Stromal cell of bone marrow (primary cell): Measurements from ENCODE around the gene ZP3.
"Not testable (repeated sequence)": the region's sequence is repeated elsewhere in the genome, so short reads cannot be mapped to it uniquely, and the experiment has no call there.

ENCODE experiments used
- DNase-seq: peaks from one replicate; pipeline ENCODE4 v3.0.0-alpha.2; 2012; ENCODE audit warnings: low read depth

Gene ZP3

DNA sequence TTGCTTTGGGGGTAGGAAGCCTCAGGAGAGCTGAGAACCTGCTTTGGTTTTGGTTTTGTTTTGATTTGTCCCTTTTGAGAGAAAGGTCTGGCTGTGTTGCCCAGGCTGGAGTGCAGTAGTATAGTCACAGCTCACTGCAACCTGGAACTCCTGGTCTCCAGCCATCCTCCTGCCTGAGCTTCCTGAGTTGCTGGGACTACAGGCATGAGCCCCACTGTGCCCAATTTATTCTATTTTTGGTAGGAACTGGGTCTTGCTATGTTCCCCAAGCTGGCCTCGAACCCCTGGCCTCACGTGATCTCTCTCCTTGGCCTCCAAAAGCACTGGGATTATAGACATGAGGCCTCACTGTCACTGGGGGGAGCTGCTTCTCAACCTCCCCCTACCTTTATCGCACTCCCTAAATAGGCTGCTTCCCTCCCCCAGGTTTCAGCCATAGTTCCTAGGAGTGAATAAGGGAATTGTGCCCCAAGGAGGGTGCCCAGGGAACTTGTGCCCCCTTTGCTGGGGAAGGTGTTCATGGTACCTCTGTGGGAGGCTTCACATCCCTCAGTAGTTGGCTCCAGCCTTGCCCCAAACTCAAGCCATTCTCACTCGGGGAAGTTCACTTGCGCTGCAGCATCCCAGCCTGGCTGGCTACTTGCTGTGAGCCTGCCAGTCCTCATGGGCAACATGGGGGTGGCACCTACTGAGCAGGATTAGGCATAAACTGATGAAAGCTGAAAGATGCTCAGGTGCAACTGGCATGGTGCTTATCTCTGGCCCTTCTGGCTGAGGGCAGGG, 18.1 kb downstream of the ZP3 start:
- DNase-seq = not testable (repeated sequence)

DNA sequence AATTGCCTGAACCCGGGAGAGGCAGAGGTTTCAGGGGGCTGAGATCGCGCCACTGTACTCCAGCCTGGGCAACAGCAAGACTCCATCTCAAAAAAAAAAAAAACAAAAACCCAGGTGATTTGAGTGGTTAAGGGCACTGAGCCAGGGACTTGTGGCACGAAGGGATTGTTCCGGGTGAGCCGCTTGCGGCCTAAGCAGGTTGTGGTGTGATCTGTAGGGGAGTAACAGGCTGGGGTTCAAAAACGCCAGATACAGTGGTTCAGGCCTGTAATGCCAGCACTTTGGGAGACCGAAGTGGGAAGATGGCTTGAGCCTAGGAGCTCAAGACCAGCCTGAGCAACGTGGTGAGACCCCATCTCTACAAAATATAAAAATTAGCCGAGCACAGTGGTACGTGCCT, 19.1 kb downstream of the ZP3 start:
- not testable (repeated sequence) for DNase-seq

DNA sequence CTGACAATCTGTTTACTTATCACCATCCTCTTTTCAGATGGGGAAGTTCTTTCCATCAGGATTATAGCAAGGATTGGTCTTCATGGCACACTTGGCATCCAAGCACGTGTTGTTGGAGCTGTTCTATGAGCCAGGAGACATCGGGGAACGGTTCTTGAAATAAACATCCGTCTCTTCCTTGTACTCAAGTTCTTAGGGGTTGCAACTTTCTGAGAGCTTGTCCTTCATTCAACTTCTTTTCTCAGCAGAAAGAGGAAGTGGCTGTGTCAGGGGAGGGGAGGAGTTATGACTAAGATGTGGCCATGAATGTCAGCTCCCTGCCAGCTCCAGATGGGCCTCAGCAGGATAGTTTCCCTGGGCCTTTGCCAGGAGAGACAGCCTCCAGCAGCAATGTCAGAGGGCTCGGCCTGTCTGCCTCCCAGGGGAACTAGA, 20.8 kb downstream of the ZP3 start:
- DNase-seq = peak; percentile 27

DNA sequence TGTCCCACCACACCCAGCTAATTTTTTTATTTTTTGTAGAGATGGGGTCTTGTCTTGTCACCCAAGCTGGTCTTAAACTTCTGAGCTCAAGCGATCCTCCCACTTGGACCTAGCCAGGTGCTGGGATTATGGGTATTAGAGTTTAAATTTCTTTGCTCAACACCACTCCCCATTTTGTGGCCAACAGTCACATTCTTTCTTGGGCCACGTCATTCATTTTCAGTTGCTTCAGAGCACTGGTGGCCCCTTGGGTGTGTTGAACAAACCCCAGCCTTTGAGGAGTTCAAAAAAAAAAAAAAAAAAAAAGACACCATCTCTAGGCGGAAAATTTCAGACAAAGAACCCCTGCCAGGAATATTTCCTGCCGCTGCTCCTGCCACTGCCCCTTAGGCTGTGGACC, 32.3 kb downstream of the ZP3 start:
- DNase-seq = not testable (repeated sequence)

DNA sequence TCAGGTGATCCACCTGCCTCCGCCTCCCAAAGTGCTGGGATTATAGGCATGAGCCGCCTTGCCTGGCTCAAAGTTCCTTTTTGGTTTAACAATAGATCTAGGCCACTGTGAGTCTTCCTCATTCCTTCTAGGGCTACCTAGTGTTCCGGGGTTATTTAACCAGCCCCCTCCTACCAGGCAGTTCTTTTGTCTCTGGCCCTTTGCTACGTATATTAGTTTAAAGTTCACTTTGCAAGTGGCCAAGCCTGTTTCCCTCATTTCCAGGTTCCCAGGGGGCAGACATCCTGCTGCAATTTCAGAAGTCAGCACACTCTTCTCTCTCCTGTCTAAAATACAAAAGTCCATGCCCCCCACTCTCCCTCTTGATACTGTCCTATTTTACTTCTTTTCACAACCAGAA, 33.8 kb downstream of the ZP3 start:
- not testable (repeated sequence) for DNase-seq

DNA sequence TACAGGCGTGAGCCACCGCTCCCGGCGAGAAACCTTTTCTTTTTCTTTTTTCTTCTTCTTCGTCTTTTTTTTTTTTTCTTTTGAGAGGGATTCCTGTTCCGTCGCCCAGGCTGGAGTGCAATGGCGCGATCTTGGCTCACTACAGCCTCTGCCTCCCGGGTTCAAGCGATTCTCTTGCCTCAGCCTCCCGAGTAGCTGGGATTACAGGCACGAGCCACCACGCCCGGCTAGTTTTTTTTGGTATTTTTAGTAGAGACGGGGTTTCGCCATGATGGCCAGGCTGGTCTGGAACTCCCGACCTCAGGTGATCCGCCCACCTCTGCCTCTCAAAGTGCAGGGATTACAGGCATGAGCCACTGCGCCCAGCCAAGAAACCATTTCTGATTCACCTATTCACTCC, 36.0 kb downstream of the ZP3 start:
- not testable (repeated sequence) for DNase-seq

DNA sequence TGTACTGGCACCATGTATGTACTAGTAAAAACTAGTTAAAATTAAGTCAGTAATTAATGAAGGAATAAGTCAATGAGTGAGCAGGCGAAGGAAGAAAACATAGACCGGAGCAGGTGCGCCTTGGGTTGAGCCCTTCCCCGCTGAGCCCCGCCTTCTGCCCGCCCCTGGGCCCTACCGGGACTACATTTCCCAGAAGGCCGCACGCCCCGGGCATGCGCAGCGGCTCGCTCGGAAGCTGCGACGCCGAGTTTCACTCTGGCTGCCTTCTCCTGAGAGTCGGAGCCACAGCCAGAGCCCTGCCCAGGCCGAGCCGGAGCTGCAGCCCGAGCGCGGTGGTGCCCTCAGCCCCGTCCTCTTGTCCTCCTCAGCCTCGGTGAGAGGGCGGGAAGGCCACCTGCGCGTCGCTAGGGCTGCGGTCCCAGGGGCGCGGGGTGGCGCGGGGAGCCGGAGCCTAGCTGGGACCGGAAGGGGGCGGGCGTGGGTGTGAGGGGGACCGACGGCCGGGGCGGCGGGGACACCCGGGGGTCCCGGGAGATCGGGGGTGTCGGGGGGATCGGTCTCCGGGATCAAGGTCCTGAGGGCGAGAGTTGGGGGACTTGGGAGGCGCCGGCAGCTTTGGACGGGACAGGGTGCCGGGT, 36.8 kb downstream of the ZP3 start, which contains the start of gene DTX2:
Gene DTX2 (plus strand): TSS at position 246 of the 638 bp plus-strand sequence. CDS start 18,801 bp downstream, outside the sequence.
- not testable (repeated sequence) for DNase-seq

DNA sequence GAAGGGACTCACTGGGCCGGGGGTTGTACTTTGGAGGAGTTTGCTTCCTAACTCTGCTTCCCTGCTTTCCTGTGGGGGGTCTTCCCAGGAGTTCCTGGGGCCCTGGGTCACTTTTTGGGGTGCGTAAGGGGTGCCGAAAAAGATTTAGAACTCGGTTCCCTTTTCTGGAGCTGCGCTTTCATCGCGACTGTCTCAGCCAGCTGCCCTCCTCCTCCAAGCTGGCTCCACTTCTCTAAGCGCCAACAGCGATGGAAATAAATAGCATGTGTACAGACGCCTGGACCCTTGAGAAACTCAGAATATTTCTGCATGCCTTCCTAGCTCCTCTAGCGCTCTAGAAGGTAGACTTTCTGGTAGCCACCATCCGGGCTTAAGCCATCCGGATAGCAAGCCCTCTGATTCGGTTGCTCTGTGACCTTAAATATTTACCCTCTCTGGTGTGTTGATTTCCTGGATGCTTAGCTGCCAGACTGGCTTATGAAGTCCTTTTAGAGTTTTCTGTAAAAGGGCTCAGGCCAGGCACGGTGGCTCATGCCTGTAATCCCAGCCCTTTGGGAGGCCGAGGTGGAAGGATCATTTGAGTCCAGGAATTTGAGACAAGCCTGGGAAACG, 37.6 kb downstream of the ZP3 start:
- not testable (repeated sequence) for DNase-seq

DNA sequence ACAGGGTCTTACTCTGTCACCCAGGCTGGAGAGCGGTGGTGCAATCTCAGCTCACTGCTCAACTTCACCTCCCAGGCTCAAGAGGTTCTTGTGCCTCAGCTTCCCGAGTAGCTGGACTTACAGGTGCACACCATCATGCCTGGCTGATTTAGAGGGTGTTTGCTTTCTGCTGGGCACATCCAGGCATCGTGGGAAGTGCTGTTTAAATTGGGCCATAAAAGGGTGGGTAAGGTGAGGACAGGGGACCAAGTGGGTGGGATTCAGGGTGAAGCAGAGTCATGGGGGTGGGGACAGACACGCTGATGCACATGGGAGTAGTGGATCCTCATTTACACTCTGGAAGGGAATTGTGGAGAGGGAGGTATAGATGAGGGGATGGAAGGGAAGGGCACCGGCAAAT, 40.2 kb downstream of the ZP3 start:
- DNase-seq = not testable (repeated sequence)

DNA sequence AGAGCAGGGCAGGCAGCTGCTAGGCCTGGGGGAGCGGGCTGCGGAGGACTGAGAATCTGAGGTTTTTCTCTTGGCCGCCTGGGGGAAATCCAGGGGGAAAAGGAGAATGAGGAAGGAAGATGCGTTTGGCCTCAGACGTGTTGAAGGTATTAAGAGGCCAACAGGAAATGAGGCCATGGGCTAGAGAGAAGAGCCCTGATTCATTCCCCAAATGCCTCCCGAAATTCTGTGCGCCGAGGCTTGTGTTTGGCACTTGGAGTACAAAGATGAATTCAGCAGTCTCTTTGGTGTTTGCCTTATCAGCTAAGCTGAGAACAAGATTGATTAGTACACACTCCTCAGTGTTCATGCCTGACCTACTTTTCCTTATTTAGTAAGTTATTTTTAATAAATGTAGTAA, 41.2 kb downstream of the ZP3 start:
- DNase-seq = not testable (repeated sequence)

DNA sequence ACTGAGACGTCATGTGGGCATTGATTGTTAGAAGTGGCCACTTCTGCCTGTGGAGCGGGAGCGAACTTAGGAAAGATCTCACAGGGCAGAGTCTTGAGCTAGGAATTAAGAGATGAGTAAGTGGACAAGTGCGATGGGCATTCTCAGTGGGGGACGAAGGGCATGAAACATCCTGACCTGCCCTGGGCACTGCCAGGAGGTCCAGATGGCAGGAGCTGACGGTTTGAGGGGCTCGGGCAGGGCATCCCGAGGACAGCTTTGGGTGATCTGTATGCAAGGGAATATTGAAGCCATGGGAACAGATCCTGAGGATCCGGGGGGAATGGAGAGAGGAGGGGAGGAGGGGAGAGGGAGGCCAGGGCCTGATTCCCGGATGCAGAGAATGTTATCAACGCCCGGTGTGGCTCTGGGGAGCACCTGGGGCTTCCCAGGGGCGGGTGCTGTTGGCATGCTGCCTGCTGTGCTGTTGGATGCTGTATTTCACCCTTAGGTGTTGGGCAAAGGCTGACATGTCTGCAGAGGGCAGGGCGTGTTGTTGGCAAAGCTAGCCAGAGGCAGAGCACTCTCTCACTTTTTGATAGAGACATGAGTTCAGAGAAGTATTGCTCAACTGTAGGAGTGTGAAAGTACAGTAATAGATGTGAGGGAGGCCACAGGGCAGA, 43.1 kb downstream of the ZP3 start:
- not testable (repeated sequence) for DNase-seq

DNA sequence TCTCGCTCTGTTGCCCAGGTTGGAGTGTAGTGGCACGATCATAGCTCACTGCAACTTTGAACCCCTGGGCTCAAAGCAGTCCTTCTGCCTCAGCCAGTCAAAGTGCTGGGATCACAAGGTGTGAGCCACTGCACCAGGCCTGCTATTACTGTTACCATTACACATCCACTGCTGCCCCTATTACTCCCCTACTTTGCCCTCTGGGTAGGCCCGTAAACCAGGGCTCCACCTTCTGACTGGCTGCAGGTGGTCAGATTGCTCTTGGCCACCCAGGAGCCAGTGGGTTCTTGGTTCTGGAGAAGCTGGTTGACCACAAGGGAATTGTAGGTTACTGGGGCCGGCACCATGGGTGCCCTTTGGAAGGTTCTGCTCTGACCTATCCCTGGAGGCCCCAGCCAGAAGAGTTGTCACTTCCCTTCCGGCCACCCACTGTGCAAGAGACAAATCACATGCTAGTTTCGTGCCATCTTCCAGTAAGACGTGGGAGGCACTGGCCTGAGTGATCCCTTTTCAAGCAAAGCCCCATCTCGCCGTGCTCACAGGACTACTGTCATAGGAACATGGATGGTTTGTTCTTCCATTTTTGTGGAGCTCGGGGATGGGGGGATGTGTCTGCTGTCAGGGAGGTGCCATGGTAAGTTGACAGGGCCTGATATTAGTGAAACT, 46.9 kb downstream of the ZP3 start:
- not testable (repeated sequence) for DNase-seq

DNA sequence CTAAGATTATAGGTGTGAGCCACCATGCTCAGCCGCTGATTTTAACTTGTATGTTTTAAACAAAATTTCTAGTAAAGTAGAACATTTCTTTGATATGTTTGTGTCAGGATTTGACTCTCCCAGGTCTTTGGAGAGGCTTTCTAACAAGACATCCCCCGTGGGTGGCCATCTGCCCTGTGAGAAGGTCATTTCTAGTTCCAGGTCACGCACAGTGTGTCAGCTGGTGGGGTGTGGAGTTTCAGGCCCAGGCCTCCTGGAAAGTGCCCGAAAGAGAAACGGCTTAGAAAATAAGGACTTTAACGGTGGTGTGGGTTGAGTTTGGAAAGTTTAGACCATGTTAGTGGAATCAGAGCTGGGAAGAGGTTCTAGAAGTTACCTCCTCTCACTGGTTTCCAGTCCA, 48.3 kb downstream of the ZP3 start:
- not testable (repeated sequence) for DNase-seq

DNA sequence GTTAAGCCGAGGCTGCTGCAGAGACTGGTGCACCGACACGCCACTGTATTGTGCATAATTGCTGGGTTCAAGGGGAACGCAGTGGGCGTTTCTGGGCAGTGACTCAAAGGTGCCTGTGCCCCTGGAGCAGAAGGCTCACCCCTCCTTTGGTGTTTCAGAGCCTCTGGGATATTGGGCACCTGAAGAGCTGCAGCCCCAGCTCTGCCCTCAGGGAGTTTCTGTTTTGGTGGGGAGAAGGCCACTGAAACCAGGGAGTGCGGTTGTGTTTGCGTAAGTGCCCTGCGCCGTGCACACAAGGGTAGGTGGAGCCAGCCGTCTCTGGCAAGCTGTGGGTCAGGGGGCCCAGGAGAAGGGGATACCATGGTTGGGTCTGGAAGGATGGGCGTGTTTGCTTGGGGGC, 51.5 kb downstream of the ZP3 start:
- not testable (repeated sequence) for DNase-seq

DNA sequence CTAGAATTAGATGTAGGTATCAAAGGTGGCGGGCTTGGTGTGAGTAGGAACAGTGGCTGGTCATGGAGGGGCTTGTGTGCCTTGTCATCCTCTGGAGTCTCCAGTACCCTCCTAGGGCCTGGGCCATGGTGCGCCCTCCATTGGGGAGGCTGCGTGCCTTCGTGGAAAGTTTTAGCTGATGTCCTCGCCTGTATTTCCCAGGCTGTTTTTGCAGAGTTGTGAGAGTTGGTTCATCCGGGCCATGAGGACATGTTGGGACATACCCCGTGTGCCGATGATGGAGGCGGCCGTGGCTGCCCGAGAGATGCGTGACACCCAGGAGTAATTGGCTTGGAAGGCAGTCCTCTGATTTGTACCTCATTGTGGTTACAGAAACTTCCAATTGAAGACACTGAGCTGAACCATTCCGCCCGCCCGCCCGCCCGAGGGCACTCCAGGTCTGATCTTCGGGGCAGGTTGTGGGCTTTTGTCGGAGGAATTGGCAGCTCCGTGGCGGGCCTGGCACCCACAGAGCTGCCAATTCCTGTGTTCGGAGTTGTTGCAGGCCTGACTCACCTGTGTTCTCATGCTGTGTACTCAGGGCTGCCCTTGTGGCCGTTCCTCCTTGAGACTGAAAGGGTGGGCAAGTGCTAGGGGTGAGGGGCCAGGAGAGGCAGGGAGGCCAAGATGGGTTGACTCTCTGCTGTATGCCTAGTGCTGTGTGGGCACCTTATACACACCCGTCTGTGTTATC, 52.2 kb downstream of the ZP3 start:
- DNase-seq = not testable (repeated sequence)

DNA sequence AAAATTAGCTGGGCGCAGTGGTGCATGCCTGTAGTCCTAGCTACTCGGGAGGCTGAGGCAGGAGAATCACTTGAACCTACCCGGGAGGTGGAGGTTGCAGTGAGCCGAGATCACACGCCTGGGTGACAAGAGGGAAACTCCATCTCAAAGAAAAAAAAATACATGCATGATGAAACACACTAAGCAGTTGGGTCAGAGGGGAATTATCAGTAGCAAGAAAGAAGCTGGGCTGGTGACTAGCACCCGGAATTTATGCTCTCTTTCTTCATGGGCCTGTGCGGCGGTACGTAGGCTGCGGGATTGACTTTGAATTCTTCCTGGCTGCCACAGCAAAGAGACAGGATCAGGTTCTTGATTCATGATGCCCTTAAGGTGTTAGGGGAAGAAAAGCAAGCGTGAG, 54.9 kb downstream of the ZP3 start:
- not testable (repeated sequence) for DNase-seq

DNA sequence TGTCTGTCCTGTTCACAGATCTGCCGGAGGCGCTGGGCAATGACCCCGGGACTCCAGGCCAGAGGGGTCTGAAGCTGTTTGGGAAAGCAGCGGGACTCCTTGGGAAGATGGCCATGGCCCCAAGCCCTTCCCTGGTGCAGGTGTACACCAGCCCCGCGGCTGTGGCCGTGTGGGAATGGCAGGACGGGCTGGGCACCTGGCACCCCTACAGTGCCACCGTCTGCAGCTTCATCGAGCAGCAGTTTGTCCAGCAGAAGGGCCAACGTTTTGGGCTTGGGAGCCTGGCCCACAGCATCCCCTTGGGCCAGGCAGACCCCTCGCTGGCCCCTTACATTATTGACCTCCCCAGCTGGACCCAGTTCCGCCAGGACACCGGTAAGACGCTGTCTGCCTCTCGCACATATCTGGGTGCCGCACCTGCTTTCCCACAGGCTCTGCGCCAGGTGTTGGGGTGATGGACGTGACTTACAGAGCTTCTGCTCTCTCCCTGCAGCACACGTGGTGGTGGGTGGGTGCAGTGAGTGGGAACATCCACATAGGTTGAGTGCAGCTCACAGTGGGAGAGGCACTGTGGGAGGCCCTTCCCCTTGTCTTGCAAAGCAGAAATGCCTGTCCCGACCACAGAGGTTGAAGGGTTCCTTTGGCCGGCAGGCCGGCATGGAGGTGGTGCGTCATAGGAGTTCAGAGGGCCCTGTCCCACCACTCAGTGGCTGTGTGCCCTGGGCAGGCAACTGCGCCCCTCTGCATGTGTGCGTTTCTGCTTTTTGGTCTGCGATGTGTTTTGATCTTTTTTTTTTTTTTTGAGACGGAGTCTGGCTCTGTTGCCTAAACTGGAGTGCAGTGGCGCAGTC, 55.9 kb downstream of the ZP3 start:
- not testable (repeated sequence) for DNase-seq

DNA sequence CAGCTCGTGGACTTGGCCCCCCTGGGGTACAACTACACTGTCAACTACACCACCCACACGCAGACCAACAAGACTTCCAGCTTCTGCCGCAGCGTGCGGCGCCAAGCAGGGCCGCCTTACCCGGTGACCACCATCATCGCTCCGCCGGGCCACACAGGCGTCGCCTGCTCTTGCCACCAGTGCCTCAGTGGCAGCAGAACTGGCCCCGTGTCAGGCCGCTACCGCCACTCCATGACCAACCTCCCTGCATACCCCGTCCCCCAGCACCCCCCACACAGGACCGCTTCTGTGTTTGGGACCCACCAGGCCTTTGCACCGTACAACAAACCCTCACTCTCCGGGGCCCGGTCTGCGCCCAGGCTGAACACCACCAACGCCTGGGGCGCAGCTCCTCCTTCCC, 57.9 kb downstream of the ZP3 start:
- not testable (repeated sequence) for DNase-seq

DNA sequence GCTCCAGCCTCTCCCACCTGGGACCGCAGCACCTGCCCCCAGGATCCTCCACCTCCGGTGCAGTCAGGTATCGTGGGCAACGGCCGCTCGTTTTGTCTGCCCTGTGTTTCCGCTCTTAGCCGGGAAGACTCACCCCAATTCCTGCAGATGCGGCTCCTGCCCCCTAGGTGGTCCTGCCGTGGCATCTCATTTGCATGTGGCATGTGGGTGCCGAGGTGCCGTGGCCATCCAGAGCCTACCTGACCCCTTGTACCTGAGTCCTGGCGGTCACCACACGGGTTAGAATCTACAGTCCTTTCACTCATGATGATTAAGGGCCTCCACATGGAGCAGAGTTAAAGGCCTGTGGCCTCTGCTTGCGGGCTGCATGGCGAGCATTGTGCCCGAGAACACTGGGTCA, 58.3 kb downstream of the ZP3 start:
- not testable (repeated sequence) for DNase-seq

DNA sequence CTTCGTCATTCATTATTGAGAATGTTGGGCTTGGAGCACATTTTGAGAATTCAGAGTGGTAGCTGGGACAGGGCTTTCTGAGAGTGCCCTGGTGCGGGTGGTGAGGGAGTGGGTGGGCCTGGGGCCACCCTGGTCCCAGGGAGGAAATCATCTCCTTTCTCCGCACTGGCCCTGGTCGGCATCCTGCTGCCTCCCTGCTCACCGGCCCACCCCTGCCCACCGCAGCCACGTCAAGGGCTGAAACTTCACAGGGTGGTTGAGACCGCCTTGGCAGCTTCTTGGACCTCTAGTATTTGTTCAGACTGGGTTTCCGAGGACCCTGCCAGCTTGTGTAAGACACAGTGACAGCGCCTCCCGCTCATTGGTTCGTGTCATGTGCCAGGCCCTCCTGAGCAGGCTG, 59.7 kb downstream of the ZP3 start:
- DNase-seq = not testable (repeated sequence)
